Measurements from ENCODE around the gene PSMA1. TPM values are rescaled to one million over a fixed set of nuclear protein-coding genes. Genes with fewer than 3 reads are reported as not detected.

The PSMA1 gene
- total RNA-seq, 6 experiments from 2014 or later: 69.4 to 95.1 (median 90.7) TPM

DNA sequence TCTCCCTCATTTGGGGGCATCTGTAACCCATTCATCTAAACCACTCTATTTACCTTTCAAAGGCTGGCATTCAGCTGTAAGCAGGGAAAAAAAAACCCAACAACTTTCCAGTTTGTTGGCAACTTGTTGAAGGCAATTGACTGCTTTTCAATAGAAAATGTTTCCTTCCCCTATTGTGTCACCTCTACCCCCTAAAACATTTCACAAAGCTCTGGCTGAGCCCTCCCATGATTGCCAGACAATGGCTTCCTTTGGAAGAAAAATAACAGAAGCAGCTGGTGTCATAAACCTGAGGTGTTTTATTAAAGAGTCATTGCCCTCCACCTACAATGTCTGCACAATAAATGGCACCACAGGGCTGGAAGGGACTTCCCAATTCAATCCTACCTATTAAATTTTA is 22.1 kb upstream of the PSMA1 start:
- ATAC-seq (no peak), DNase-seq (no peak)
- Histone ChIP-seq H3K36me3 (no peaks in the 10 kb centered on the region), H3K27me3 (no peaks in the 10 kb centered on the region), H3K4me1 (peaks cover 0 to 71% (median 5%) of the 10 kb centered on the region in 4 donors), H3K4me3 (no peak overlapping the region), H3K27ac (peak overlapping the region in 1 of 3 donors; percentile 94), H3K9me3 (no peaks in the 10 kb centered on the region)
- intact Hi-C loops (cut with DNase I): no loop called here
- TF ChIP-seq, protein P1, sequence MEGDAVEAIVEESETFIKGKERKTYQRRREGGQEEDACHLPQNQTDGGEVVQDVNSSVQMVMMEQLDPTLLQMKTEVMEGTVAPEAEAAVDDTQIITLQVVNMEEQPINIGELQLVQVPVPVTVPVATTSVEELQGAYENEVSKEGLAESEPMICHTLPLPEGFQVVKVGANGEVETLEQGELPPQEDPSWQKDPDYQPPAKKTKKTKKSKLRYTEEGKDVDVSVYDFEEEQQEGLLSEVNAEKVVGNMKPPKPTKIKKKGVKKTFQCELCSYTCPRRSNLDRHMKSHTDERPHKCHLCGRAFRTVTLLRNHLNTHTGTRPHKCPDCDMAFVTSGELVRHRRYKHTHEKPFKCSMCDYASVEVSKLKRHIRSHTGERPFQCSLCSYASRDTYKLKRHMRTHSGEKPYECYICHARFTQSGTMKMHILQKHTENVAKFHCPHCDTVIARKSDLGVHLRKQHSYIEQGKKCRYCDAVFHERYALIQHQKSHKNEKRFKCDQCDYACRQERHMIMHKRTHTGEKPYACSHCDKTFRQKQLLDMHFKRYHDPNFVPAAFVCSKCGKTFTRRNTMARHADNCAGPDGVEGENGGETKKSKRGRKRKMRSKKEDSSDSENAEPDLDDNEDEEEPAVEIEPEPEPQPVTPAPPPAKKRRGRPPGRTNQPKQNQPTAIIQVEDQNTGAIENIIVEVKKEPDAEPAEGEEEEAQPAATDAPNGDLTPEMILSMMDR (IDR thresholded peaks at IDR 0.05): no peak
- TF ChIP-seq POLR2A (IDR thresholded peaks at IDR 0.05): no peak

DNA sequence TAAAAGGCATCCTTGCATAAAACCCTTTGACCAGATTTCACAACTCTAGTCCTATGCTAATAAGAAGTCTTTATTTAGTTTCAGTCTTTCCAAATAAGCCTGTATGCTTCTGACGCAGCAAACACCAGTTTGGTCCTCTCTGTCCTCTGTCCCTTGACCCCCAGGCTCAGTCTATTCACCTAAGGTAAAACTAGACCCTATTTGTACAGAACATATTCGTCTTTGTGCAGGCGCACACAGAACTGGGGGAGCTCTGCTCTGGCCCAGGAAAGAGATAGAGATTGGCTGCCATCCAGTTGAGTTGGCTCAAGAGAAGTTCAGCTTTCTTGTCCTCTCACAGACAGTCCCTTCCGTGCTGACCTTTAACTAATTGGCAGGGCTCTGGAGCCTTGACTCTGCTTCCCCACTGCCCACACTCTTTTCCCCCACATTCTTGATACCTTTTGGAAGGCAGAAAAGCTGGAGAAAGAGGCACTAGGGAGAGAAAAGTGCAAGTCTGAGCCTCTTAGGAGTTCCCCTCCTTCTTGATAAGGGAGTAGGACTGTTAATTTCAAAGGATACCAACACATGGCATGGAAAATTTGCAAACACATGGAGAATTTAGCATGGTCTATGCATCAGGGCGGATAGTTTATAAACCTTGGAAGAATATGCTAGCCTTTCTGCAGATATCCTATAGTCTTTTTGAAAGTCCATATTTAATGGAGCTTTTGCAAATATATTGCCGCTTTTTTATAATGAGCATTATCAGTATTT is 21.2 kb upstream of the PSMA1 start:
- TF ChIP-seq, protein P1 (IDR thresholded peaks at IDR 0.05): no peak
- TF ChIP-seq POLR2A (IDR thresholded peaks at IDR 0.05): peak; percentile 59
- WGBS (ENCODE audit: insufficient coverage, low coverage, low lambda C conversion rate, missing lambda C conversion rate): 32% methylated on average over 6 of the region's 6 CpGs
- ATAC-seq: peak; percentile 79 to 92 (median 86)
- Histone ChIP-seq H3K4me1 (peaks cover 0 to 72% (median 5%) of the 10 kb centered on the region in 4 donors), H3K27me3 (no peaks in the 10 kb centered on the region), H3K9me3 (no peaks in the 10 kb centered on the region), H3K4me3 (no peak overlapping the region), H3K27ac (peak overlapping the region; percentile 58 to 94 (median 65)), H3K36me3 (no peaks in the 10 kb centered on the region)
- intact Hi-C loops (cut with DNase I): no loop called here
- peak in 2 of 3 donors; percentile 76 to 93 for DNase-seq

DNA sequence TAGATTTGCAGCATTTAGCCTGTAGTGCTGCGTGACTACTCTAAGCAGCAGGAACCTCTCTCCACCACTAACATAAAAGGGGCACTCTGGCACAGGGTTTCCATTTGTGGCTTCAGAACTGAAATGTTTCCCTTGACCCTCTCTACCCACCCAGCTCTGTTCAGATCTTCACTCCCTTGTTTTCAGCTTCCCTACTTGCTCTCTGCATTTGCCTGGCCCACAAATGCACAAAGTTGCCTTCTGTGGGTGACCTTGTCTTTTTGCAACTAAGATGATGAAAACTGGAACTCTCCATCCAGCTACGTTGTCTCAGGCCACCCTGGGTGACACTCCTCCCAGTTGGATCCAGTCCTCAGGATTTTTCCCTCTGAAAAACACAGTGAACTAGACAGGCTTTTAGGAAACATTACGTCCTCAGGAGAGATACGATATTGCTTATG is 19.8 kb upstream of the PSMA1 start:
- H3K4me3 ChIP-seq: no peak overlapping the region
- WGBS (ENCODE audit: insufficient coverage, low coverage, low lambda C conversion rate, missing lambda C conversion rate): 26% methylated on average over 4 of the region's 4 CpGs
- no peaks in the 10 kb centered on the region for H3K36me3 ChIP-seq
- peak; percentile 43 for TF ChIP-seq POLR2A (IDR thresholded peaks at IDR 0.05)
- TF ChIP-seq, protein P1 (IDR thresholded peaks at IDR 0.05): peak in 1 of 4 donors; percentile 22
- H3K9me3 ChIP-seq: no peaks in the 10 kb centered on the region
- ATAC-seq: peak; percentile 51 to 73 (median 70)
- no peaks in the 10 kb centered on the region for H3K27me3 ChIP-seq
- peak in 1 of 3 donors; percentile 72 for DNase-seq
- peaks cover 0 to 72% (median 5%) of the 10 kb centered on the region in 4 donors for H3K4me1 ChIP-seq
- intact Hi-C loops (cut with DNase I): loop anchor here in 1 of 2 donors (10.0 kb wide), 1 partner anchor 365 kb away; no protein-coding TSS in a partner anchor
- peak overlapping the region; percentile 58 to 94 (median 65) for H3K27ac ChIP-seq

DNA sequence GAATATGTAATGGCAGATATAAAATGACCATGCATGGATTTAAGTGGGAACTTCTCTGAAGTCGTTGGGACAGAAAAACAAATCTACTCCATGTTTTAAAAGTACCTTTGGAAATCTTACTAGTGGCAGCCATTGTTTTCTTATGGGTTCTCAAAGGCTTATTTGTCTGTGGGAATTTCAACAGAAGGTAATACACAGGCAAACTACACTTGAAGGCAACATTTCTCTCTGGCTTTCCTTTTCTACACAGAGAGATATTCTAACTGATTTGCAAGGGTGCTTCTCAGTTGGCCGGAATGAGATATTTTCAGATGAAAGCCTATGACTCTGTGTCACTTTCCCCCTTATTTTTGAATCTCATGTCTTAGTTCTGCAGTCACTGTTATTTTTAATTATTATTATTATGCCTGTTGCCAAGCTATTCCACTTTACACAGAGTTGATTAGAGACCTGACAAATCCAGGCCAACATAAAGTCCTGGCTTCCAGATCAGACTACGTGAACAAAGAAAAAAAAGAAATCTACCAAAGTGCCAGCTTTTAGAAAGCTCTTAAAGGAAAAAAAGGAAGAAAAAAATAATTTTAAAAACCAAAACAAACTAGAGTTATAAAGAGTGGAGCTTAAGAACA is 18.9 kb upstream of the PSMA1 start:
- no peaks in the 10 kb centered on the region for H3K27me3 ChIP-seq
- DNase-seq: no peak
- peaks cover 0 to 63% (median 4%) of the 10 kb centered on the region in 4 donors for H3K4me1 ChIP-seq
- H3K36me3 ChIP-seq: no peaks in the 10 kb centered on the region
- TF ChIP-seq, protein P1 (IDR thresholded peaks at IDR 0.05): no peak
- no peak for TF ChIP-seq POLR2A (IDR thresholded peaks at IDR 0.05)
- 64% methylated on average over 3 of the region's 3 CpGs for WGBS (ENCODE audit: insufficient coverage, low coverage, low lambda C conversion rate, missing lambda C conversion rate)
- H3K4me3 ChIP-seq: no peak overlapping the region
- ATAC-seq: no peak
- intact Hi-C loops (cut with DNase I): loop anchor here in 1 of 2 donors (10.0 kb wide), 1 partner anchor 366 kb away; no protein-coding TSS in a partner anchor
- peak overlapping the region; percentile 30 to 94 (median 58) for H3K27ac ChIP-seq
- no peaks in the 10 kb centered on the region for H3K9me3 ChIP-seq

Data from right lobe of liver (tissue), 6 donors.